Diencephalon (tissue), 1 donor: ENCODE measurements around the gene LSM10. TPM values are rescaled to one million over a fixed set of nuclear protein-coding genes. Genes with fewer than 3 reads are reported as not detected.

ENCODE experiments used
- small RNA-seq: library from RNA; depleted of rRNA; stranded (forward); fragments of <200 nt; gene quantifications from one replicate; pipeline ENCODE3, GENCODE V24; 2014
- total RNA-seq: library from RNA; depleted of rRNA; stranded (reverse); fragments of >200 nt; gene quantifications from one replicate; pipeline ENCODE4 v1.2.3, GENCODE V29; 2014

Gene LSM10
- 6.2 TPM for total RNA-seq

GRCh38 chr1:36397378-36398230, at the start of gene LSM10:
Gene LSM10, minus strand, starts transcription at chr1:36397908. Its CDS starts 3,779 bp downstream, at chr1:36394129.

GRCh38 chr1:36385410-36386264, 12.1 kb downstream of the LSM10 start, which contains the start of gene STK40:
Gene STK40, minus strand, starts transcription at chr1:36385924. Its CDS starts 24,592 bp downstream, at chr1:36361332.

Small RNA genes within 50 kb of the gene (small RNA-seq; reads per million reads assigned to genes)
- 0.08 reads per million for gene RNU4-27P
- 2.8 reads per million, percentile 89 among the genes with 10 or more reads in this experiment for gene SNORA63C

Other genes with a start within 250 kb of the LSM10 start
- gene TRAPPC3, start 248.4 kb downstream of the LSM10 start, total RNA-seq = 51.0 TPM
- gene MAP7D1, start 241.7 kb downstream of the LSM10 start, total RNA-seq = 78.7 TPM
- gene THRAP3, start 173.5 kb downstream of the LSM10 start, total RNA-seq = 105 TPM
- gene SH3D21, start 91.5 kb downstream of the LSM10 start, total RNA-seq = 3.0 TPM
- gene EVA1B, start 74.3 kb downstream of the LSM10 start, total RNA-seq = 3.5 TPM
- gene STK40, start 12.0 kb downstream of the LSM10 start, total RNA-seq = 13.4 TPM
- gene OSCP1, start 52.5 kb upstream of the LSM10 start, total RNA-seq = 28.1 TPM
- gene MRPS15, start 66.5 kb upstream of the LSM10 start, total RNA-seq = 31.8 TPM
- 4.6 TPM for gene CSF3R, start 85.0 kb upstream of the LSM10 start, total RNA-seq